Neural progenitor cell (in vitro differentiated cells): Measurements from ENCODE around the gene C9orf78.

ENCODE experiments used
- CTCF ChIP-seq: fragments of 200-600 bp; sonication (generic); IDR thresholded peaks from 2 replicates; pipeline ENCODE4 v1.5.1; 2017; ENCODE audit warnings: antibody characterized with exemption, mild to moderate bottlenecking
- EZH2 ChIP-seq: fragments of 200-600 bp; sonication (generic); IDR thresholded peaks from 2 replicates; pipeline ENCODE4 v1.6.1; 2017; ENCODE audit warnings: antibody characterized with exemption, mild to moderate bottlenecking, moderate library complexity
- EZH2phosphoT487 ChIP-seq: fragments of 200-600 bp; sonication (generic); IDR thresholded peaks from 2 replicates; pipeline ENCODE4 v1.6.1; 2017; ENCODE audit warnings: antibody characterized with exemption

GRCh38 chr9:129854588-129855110 is 19.6 kb upstream of the C9orf78 start:
- no peak for TF ChIP-seq CTCF
- no peak for TF ChIP-seq EZH2
- TF ChIP-seq EZH2phosphoT487, result no peak
